HEK293 (cell line): ENCODE data around the gene LINC00237.

Source experiments
- CTCF ChIA-PET: fragments of 350-600 bp; formaldehyde crosslinking; extraction: SDS; loops from one replicate; lab custom pipeline; 2021; ENCODE audit warnings: antibody characterized with exemption; lab: Yijun Ruan, JAX
- POLR2A ChIA-PET: fragments of 300-600 bp; formaldehyde crosslinking; extraction: SDS; loops from one replicate; lab custom pipeline; 2020; ENCODE audit warnings: antibody characterized with exemption, inconsistent platforms; lab: Yijun Ruan, JAX
- H3K27ac ChIP-seq: fragments of 200-500 bp; sonication (Bioruptor generic); 2 replicates; pipeline ENCODE4 v1.5.1; 2014; ENCODE audit warnings: low read depth, low read length, control low read depth, inconsistent platforms; ENCODE audit errors: extremely low read depth
- H3K36me3 ChIP-seq, 2 experiments: fragments of 200-500 bp in 1 of 2; sonication (Bioruptor generic) in 1 of 2; 1 replicate in 1 of 2; 2 replicates in 1 of 2; pipeline ENCODE4 v1.5.1; 2014 to 2017; ENCODE audit warnings: inconsistent platforms in 2 of 2, low read length in 2 of 2; ENCODE audit not compliant: control insufficient read depth in 2 of 2, insufficient read depth in 1 of 2
- H3K4me1 ChIP-seq: fragments of 200-500 bp; sonication (Bioruptor generic); 2 replicates; pipeline ENCODE4 v1.5.1; 2014; ENCODE audit warnings: mild to moderate bottlenecking, low read length, inconsistent platforms; ENCODE audit not compliant: control insufficient read depth, insufficient read depth
- H3K4me3 ChIP-seq: 2 replicates; pipeline ENCODE4 v1.5.1; 2011; ENCODE audit warnings: low read depth, mild to moderate bottlenecking, control low read depth, low read length, moderate library complexity
- H3K9me3 ChIP-seq: fragments of 200-500 bp; sonication (Bioruptor generic); 2 replicates; pipeline ENCODE4 v1.5.1; 2014; ENCODE audit warnings: low read depth, low read length, inconsistent platforms; ENCODE audit not compliant: control insufficient read depth, insufficient read depth
- CTCF ChIP-seq: fragments of 450-650 bp; formaldehyde crosslinking; IDR thresholded peaks from 2 replicates; pipeline ENCODE4 v1.5.1; 2016; ENCODE audit warnings: missing biosample characterization, missing genetic modification characterization
- MZF1 ChIP-seq: fragments of 450-650 bp; formaldehyde crosslinking; IDR thresholded peaks from 2 replicates; pipeline ENCODE4 v1.5.1; 2017; ENCODE audit warnings: missing biosample characterization, missing genetic modification characterization, borderline replicate concordance
- PRDM1 ChIP-seq: fragments of 450-650 bp; formaldehyde crosslinking; IDR thresholded peaks from 2 replicates; pipeline ENCODE4; 2016; ENCODE audit warnings: missing biosample characterization, missing genetic modification characterization
- ZBTB48 ChIP-seq: fragments of 450-650 bp; formaldehyde crosslinking; IDR thresholded peaks from 2 replicates; pipeline ENCODE4 v1.5.1; 2016; ENCODE audit warnings: missing biosample characterization, missing genetic modification characterization
- ZFP69B ChIP-seq: fragments of 450-650 bp; formaldehyde crosslinking; IDR thresholded peaks from 2 replicates; pipeline ENCODE4 v1.5.1; 2016; ENCODE audit warnings: missing biosample characterization, missing genetic modification characterization
- ZNF169 ChIP-seq: fragments of 450-650 bp; formaldehyde crosslinking; IDR thresholded peaks from 2 replicates; pipeline ENCODE4 v1.5.1; 2016; ENCODE audit warnings: missing biosample characterization, missing genetic modification characterization
- ZNF2 ChIP-seq: fragments of 450-650 bp; formaldehyde crosslinking; IDR thresholded peaks from 2 replicates; pipeline ENCODE4 v1.5.1; 2016; ENCODE audit warnings: missing biosample characterization, missing genetic modification characterization
- ZNF366 ChIP-seq: fragments of 450-650 bp; formaldehyde crosslinking; conservative IDR thresholded peaks from 2 replicates; pipeline ENCODE4 v1.5.1; 2016; ENCODE audit warnings: missing biosample characterization, missing genetic modification characterization
- ZNF600 ChIP-seq: fragments of 450-650 bp; formaldehyde crosslinking; IDR thresholded peaks from 2 replicates; pipeline ENCODE4 v1.5.1; 2016; ENCODE audit warnings: missing biosample characterization, missing genetic modification characterization
- ZNF654 ChIP-seq: fragments of 450-650 bp; formaldehyde crosslinking; IDR thresholded peaks from 2 replicates; pipeline ENCODE4 v1.5.1; 2016; ENCODE audit warnings: low read depth, missing biosample characterization, missing genetic modification characterization
- ZSCAN30 ChIP-seq: fragments of 450-650 bp; IDR thresholded peaks from 2 replicates; pipeline ENCODE4 v1.5.1; 2018; ENCODE audit warnings: missing biosample characterization, mild to moderate bottlenecking, missing genetic modification characterization, moderate library complexity
- TF ChIP-seq, protein P1 (sequence below): fragments of 450-650 bp; formaldehyde crosslinking; IDR thresholded peaks from 2 replicates; pipeline ENCODE4 v1.5.1; 2016; ENCODE audit warnings: missing biosample characterization, missing genetic modification characterization

The LINC00237 gene

GRCh38 chr20:21048841-21049273 is 57.3 kb downstream of the LINC00237 start:
- Histone ChIP-seq H3K9me3 (no peaks in the 10 kb centered on the region), H3K36me3 (no peaks in the 10 kb centered on the region), H3K4me3 (no peak overlapping the region), H3K27ac (no peak overlapping the region), H3K4me1 (peaks cover 7% of the 10 kb centered on the region; the same call in 1 of the 2 replicates)
- POLR2A ChIA-PET, result no interaction called here
- CTCF ChIA-PET, result interaction anchor here (0.5 to 3.4 kb wide), 36 partner anchors 9 to 796 kb away, joined by 3 to 16 read pairs (median 4); partner anchors contain the start of gene KIZ
- no peak for TF ChIP-seq MZF1 (tag by site-specific recombination)
- no peak for TF ChIP-seq ZNF169 (tag by site-specific recombination)
- TF ChIP-seq CTCF (tag by site-specific recombination), result peak; percentile 21; the same call in 1 of the 2 replicates
- TF ChIP-seq ZNF654, result peak; percentile 35; the same call in 1 of the 2 replicates
- TF ChIP-seq, protein P1, sequence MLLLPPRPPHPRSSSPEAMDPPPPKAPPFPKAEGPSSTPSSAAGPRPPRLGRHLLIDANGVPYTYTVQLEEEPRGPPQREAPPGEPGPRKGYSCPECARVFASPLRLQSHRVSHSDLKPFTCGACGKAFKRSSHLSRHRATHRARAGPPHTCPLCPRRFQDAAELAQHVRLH (tag by site-specific recombination), result no peak
- TF ChIP-seq ZSCAN30 (tag by site-specific recombination), result no peak
- TF ChIP-seq ZFP69B (tag by site-specific recombination), result 0 out of 2 replicates have a peak, but pooled peaks have one; percentile 40
- no peak for TF ChIP-seq ZNF2
- TF ChIP-seq ZBTB48 (tag by site-specific recombination), result 0 out of 2 replicates have a peak, but pooled peaks have one; percentile 33

DNA sequence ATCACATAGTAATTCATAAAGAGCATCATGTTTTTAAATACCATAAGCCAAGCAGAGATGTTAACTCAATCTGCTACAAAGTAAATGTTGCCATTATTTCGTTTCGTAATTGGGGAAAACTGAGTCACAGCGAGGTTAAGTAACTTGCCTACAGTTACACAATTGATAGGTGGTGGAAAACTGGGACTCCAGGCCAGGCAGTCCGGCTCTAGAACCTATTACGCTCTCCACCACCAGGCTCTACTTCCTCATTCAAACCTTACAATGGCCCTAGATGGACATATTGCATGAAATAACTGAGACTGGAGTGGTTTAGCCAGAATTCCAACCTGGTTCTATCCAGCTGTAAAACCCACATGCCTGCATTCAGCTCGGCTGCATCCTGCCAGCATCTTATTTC is 58.2 kb downstream of the LINC00237 start:
- CTCF ChIA-PET, result interaction anchor here (0.7 to 3.4 kb wide), 25 partner anchors 8 to 457 kb away, joined by 3 to 16 read pairs (median 3); partner anchors contain the start of gene KIZ
- Histone ChIP-seq H3K4me3 (no peak overlapping the region), H3K4me1 (0 out of 2 replicates have a peak, but pooled peaks cover under 1% of the 10 kb centered on the region), H3K36me3 (no peaks in the 10 kb centered on the region), H3K27ac (no peak overlapping the region), H3K9me3 (no peaks in the 10 kb centered on the region)
- no peak for TF ChIP-seq ZNF366 (tag by site-specific recombination)
- POLR2A ChIA-PET, result no interaction called here

DNA sequence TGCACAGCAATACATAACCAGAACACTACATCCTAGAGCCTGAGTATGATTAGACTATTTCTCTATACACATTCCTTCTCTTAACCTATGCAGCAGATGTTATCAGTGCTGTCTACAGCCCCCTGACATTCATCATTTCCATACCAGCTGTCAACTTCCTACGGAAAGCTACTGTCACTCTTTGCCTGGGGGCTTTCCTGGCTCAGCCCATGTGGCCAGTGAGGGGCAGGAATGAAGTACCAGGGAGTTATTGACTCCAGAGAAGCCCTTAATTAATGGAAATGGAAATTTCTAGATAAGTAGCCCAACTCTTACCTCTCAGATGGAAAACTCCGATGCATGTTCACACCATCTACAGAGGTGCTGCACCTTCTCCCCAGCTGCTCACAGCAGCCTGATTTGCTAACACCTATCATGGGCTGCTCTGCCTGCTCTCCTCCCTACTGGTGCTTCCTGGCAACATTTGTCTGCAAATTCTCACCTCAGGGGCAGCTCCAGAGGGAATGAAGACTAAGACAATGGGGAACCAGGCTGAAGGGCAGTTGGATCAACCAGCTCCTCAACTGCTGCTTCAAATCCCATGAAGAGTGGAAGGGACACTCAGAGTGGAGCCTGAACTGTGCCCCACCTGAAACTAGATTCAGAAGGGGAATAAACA is 59.6 kb downstream of the LINC00237 start:
- POLR2A ChIA-PET, result no interaction called here
- no peak overlapping the region for H3K4me3 ChIP-seq
- CTCF ChIA-PET, result interaction anchor here (0.6 to 3.4 kb wide), 6 partner anchors 12 to 469 kb away, joined by 3 to 16 read pairs (median 6); partner anchors contain the start of gene KIZ
- no peak for TF ChIP-seq PRDM1 (tag by site-specific recombination)
- no peak for TF ChIP-seq ZNF600
- no peaks in the 10 kb centered on the region for H3K9me3 ChIP-seq
- no peaks in the 10 kb centered on the region for H3K36me3 ChIP-seq
- H3K27ac ChIP-seq, result no peak overlapping the region
- H3K4me1 ChIP-seq, result no peaks in the 10 kb centered on the region
